RPMI7951 (cell line): ENCODE data around the gene BACE2. TPM values are rescaled to one million over a fixed set of nuclear protein-coding genes. Genes with fewer than 3 reads are reported as not detected.

Source experiments
- DNase-seq: peaks from one replicate; pipeline ENCODE4 v3.0.0-alpha.2; 2012; ENCODE audit warnings: low read depth
- total RNA-seq: library from RNA; depleted of rRNA; stranded (reverse); fragments of >200 nt; shearing (Covaris generic); gene quantifications from 2 replicates; pipeline ENCODE4 v1.2.3, GENCODE V29; 2014; rRNA removed

The BACE2 gene
- total RNA-seq: 89.8 and 96.8 TPM in 2 replicates

GRCh38 chr21:41167348-41168342, at the start of gene BACE2:
Gene BACE2 (plus strand): TSS chr21:41168160. CDS start chr21:41168264, 104 bp downstream.
- peak; percentile 74 for DNase-seq

GRCh38 chr21:41119901-41120300, 48.1 kb upstream of the BACE2 start:
- DNase-seq: no peak

GRCh38 chr21:41120997-41121396, 47.0 kb upstream of the BACE2 start:
- DNase-seq: no peak

GRCh38 chr21:41121785-41122415, 46.1 kb upstream of the BACE2 start:
- peak; percentile 68 for DNase-seq

- no peak for DNase-seq
Measured at GRCh38 chr21:41124641-41125201, 43.2 kb upstream of the BACE2 start.

GRCh38 chr21:41128981-41129380, 39.0 kb upstream of the BACE2 start:
- no peak for DNase-seq

- DNase-seq: no peak
Measured at GRCh38 chr21:41130883-41131282, 37.1 kb upstream of the BACE2 start.

GRCh38 chr21:41133874-41134522, 34.0 kb upstream of the BACE2 start:
- peak; percentile 42 for DNase-seq

GRCh38 chr21:41135746-41136145, 32.2 kb upstream of the BACE2 start:
- no peak for DNase-seq

- DNase-seq: no peak
Measured at GRCh38 chr21:41136286-41136685, 31.7 kb upstream of the BACE2 start.

- no peak for DNase-seq
Measured at GRCh38 chr21:41137401-41137800, 30.6 kb upstream of the BACE2 start.

GRCh38 chr21:41137889-41138288, 30.1 kb upstream of the BACE2 start:
- no peak for DNase-seq

GRCh38 chr21:41138711-41139110, 29.2 kb upstream of the BACE2 start:
- no peak for DNase-seq

GRCh38 chr21:41139275-41139674, 28.7 kb upstream of the BACE2 start:
- DNase-seq: no peak

- no peak for DNase-seq
Measured at GRCh38 chr21:41139951-41140350, 28.0 kb upstream of the BACE2 start.

- DNase-seq: peak; percentile 73
Measured at GRCh38 chr21:41141031-41141457, 26.9 kb upstream of the BACE2 start.

GRCh38 chr21:41142051-41142795, 25.7 kb upstream of the BACE2 start:
- peak; percentile 53 for DNase-seq

- no peak for DNase-seq
Measured at GRCh38 chr21:41143596-41144325, 24.2 kb upstream of the BACE2 start.

- DNase-seq: no peak
Measured at GRCh38 chr21:41147096-41147978, 20.6 kb upstream of the BACE2 start.

GRCh38 chr21:41147979-41148355, 20.0 kb upstream of the BACE2 start:
- DNase-seq: no peak
